ENCODE results near the gene SF1.

DNA sequence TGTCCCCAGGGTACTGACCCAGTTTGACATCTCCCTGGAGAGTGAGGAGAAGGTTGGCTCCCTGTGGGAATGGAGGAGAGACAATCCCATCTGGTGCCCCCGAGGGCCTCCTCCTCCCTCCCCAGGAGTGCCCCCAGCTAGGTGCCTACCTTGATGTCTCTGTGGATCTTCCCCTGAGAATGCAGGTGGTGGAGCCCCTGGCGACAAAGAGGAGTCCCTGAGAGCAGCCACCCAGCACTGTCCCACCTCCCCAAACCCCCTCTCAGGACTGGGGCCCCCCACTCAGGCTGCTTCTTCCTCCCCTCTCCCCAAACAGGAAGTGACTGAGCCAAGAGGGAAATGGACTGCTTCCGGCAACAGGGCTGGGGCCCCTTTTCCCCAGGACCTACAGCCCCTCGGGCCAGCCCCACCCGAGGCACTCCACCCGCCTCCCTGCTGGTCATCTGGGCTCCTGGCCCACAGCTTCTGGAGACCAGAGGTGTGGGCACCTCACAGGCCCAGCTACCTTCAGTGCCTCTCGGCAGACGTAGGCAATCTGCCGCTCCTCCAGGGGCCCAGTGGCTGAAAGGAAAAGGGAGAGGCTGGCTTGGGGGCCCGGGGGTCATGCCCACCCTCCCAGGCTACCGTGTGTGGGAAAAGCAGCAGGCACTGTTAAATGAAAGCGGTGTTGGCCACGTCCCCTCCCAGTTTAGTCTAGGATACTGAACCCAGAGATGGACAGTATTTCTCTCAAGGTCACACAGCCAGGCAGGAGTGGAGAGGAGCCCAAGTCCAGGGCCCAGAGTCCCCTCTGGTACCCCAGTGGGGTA, 23.4 kb upstream of the SF1 start:
- TF ChIP-seq POLR2A (IDR thresholded peaks at IDR 0.05) (no peak), POLR2AphosphoS5 (IDR thresholded peaks at IDR 0.05) (peak in 2 of 3 donors; percentile 22 to 28)
- TF ChIP-seq, protein P1, sequence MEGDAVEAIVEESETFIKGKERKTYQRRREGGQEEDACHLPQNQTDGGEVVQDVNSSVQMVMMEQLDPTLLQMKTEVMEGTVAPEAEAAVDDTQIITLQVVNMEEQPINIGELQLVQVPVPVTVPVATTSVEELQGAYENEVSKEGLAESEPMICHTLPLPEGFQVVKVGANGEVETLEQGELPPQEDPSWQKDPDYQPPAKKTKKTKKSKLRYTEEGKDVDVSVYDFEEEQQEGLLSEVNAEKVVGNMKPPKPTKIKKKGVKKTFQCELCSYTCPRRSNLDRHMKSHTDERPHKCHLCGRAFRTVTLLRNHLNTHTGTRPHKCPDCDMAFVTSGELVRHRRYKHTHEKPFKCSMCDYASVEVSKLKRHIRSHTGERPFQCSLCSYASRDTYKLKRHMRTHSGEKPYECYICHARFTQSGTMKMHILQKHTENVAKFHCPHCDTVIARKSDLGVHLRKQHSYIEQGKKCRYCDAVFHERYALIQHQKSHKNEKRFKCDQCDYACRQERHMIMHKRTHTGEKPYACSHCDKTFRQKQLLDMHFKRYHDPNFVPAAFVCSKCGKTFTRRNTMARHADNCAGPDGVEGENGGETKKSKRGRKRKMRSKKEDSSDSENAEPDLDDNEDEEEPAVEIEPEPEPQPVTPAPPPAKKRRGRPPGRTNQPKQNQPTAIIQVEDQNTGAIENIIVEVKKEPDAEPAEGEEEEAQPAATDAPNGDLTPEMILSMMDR (IDR thresholded peaks at IDR 0.05 in 8 of 11, conservative IDR thresholded peaks at IDR 0.05 in 3 of 11): no peak
